GM12878 (cell line): ENCODE results near the gene EXO5. TPM values are rescaled to one million over a fixed set of nuclear protein-coding genes. Genes with fewer than 3 reads are reported as not detected.

Experiments used
- ESRRA ChIP-seq: IDR thresholded peaks from 2 replicates; pipeline ENCODE4 v1.6.1; 2012; ENCODE audit warnings: mild to moderate bottlenecking, low read length, improper control_type of control experiment
- GATAD2B ChIP-seq: fragments of 450-650 bp; conservative IDR thresholded peaks from 2 replicates; pipeline ENCODE4 v1.6.1; 2017; ENCODE audit warnings: low read depth, mild to moderate bottlenecking, moderate library complexity
- MAX ChIP-seq: IDR thresholded peaks from 2 replicates; pipeline ENCODE4 v1.6.1; 2012; ENCODE audit warnings: low read depth, low read length, improper control_type of control experiment
- NR2F1 ChIP-seq: fragments of 450-650 bp; conservative IDR thresholded peaks from 2 replicates; pipeline ENCODE4 v1.6.1; 2017; ENCODE audit warnings: mild to moderate bottlenecking
- PAX8 ChIP-seq: fragments of 450-650 bp; IDR thresholded peaks from 2 replicates; pipeline ENCODE4 v1.6.1; 2017; ENCODE audit warnings: mild to moderate bottlenecking, moderate library complexity
- PRDM15 ChIP-seq: fragments of 450-650 bp; formaldehyde crosslinking; IDR thresholded peaks from 2 replicates; pipeline ENCODE4 v1.4.0; 2020; ENCODE audit warnings: mild to moderate bottlenecking, moderate library complexity
- RELB ChIP-seq: fragments of 450-650 bp; IDR thresholded peaks from 2 replicates; pipeline ENCODE4 v1.6.1; 2017; ENCODE audit warnings: low read depth, mild to moderate bottlenecking, moderate library complexity
- SIN3A ChIP-seq: IDR thresholded peaks from 2 replicates; pipeline ENCODE4 v1.6.1; 2012; ENCODE audit warnings: low read depth, low read length, improper control_type of control experiment
- SKIL ChIP-seq: fragments of 450-650 bp; IDR thresholded peaks from 2 replicates; pipeline ENCODE4 v1.6.1; 2017; ENCODE audit warnings: mild to moderate bottlenecking, low read depth, inconsistent platforms; ENCODE audit not compliant: poor library complexity, severe bottlenecking
- SMC3 ChIP-seq: IDR thresholded peaks from 2 replicates; pipeline ENCODE4 v1.6.1; 2011; ENCODE audit warnings: low read length, improper control_type of control experiment, borderline replicate concordance
- SREBF2 ChIP-seq: IDR thresholded peaks from 2 replicates; pipeline ENCODE4 v1.6.1; 2012; ENCODE audit warnings: mild to moderate bottlenecking, low read length
- SUZ12 ChIP-seq: fragments of 200-600 bp; sonication (generic); IDR thresholded peaks from one replicate; pipeline ENCODE4 v1.6.1; 2018; ENCODE audit warnings: antibody characterized with exemption, mild to moderate bottlenecking; ENCODE audit not compliant: unreplicated experiment
- TAF1 ChIP-seq: IDR thresholded peaks from 2 replicates; pipeline ENCODE4 v1.6.1; 2011; ENCODE audit warnings: mild to moderate bottlenecking, low read depth, low read length, borderline replicate concordance
- TARDBP ChIP-seq: IDR thresholded peaks from 2 replicates; pipeline ENCODE4 v1.6.1; 2016; ENCODE audit warnings: borderline replicate concordance
- ZNF274 ChIP-seq: IDR thresholded peaks from one replicate; pipeline ENCODE4 v1.8.0; 2011; ENCODE audit not compliant: insufficient read length, insufficient read depth
- ZNF687 ChIP-seq: fragments of 450-650 bp; IDR thresholded peaks from 2 replicates; pipeline ENCODE4 v1.6.1; 2017; ENCODE audit warnings: mild to moderate bottlenecking, moderate library complexity
- ZSCAN29 ChIP-seq: fragments of 450-650 bp; IDR thresholded peaks from 2 replicates; pipeline ENCODE4 v1.6.1; 2017; ENCODE audit warnings: mild to moderate bottlenecking, moderate library complexity
- ZZZ3 ChIP-seq: IDR thresholded peaks from 2 replicates; pipeline ENCODE4 v1.6.1; 2011; ENCODE audit warnings: low read depth; ENCODE audit not compliant: control insufficient read depth, insufficient read length
- polyA plus RNA-seq, 11 experiments: library from polyadenylated mRNA; depleted of rRNA in 4 of 11; unstranded in 6 of 11; stranded (reverse) in 5 of 11; fragments of >200 nt; fragmentation: Nextera tagmentation in 4 of 11; fragmentation: Illumina TruSeq in 1 of 11; extraction: Ambion mirVana in 4 of 11; extraction: Trizol in 1 of 11; gene quantifications; 1 replicate in 1 of 11; 2 replicates in 10 of 11; pipeline versions ENCODE4 v1.2.1 to v1.2.3, GENCODE V29; 2011 to 2016; ENCODE audit warnings: inconsistent platforms in 2 of 11, missing spikeins in 2 of 11, low read depth in 1 of 11
- total RNA-seq, 4 experiments: library from RNA; depleted of rRNA in 3 of 4; stranded (reverse); fragments of >200 nt in 3 of 4; fragmentation: Illumina TruSeq in 1 of 4; extraction: Trizol in 1 of 4; gene quantifications; 2 replicates each; pipeline versions ENCODE4 v1.2.1 to v1.2.3, GENCODE V29; 2013 to 2021

Gene EXO5
- total and polyA plus RNA-seq, 10 of the 15 experiments (the other 5 are each of a cell fraction or from before 2014, with no cell fraction given) = 2.1 to 10.1 (median 8.5) TPM

- TF ChIP-seq PRDM15 (CRISPR knock-in tag) (no peak), SIN3A (no peak), ZNF687 (peak; percentile 87), SREBF2 (no peak), TAF1 (peak; percentile 68; the same call in 1 of the 2 replicates), GATAD2B (peak; percentile 89; the same call in 1 of the 2 replicates), TARDBP (no peak), ESRRA (no peak), SUZ12 (no peak), ZSCAN29 (no peak), ZZZ3 (no peak), NR2F1 (peak; percentile 60; the same call in 1 of the 2 replicates), SKIL (no peak), PAX8 (no peak), SMC3 (no peak), RELB (no peak), MAX (no peak), ZNF274 (no peak)
Measured at GRCh38 chr1:40476924-40477677, 31.5 kb upstream of the EXO5 start, which contains the start of gene ZFP69 (continued).
